HL-60 (cell line): ENCODE measurements around the gene GAS5.

Source experiments
- CTCF ChIP-seq: IDR thresholded peaks from one replicate; pipeline ENCODE4 v1.5.1; 2011; ENCODE audit warnings: low read length, control low read depth, inconsistent platforms; ENCODE audit not compliant: insufficient read depth
- GABPA ChIP-seq: IDR thresholded peaks from 2 replicates; pipeline ENCODE4 v1.6.1; 2012; ENCODE audit warnings: low read depth
- POLR2AphosphoS5 ChIP-seq: IDR thresholded peaks from 2 replicates; pipeline ENCODE4 v1.6.1; 2012; ENCODE audit warnings: low read depth
- REST ChIP-seq: IDR thresholded peaks from 2 replicates; pipeline ENCODE4 v1.6.1; 2012; ENCODE audit warnings: low read depth; ENCODE audit not compliant: insufficient replicate concordance

DNA sequence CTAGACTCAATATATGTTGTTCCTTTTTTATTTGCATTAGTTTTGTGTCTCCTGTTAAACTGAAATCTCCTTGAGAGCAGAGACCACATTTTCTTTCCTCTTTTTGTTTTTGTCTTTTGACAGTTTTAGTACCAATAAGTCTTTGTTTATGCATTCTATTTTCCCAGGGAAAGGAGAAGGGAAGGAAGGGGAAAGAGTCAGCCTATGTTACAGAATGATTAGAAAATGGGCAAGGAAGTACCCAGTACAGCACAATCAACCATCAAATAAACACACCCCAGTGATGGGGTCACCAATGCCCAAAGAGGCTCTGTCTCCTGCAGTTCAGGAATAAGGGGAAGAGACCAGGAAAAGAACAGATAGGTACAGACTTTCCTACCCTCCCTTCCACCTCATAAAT, 10.5 kb upstream of the GAS5 start:
- TF ChIP-seq CTCF (no peak), POLR2AphosphoS5 (no peak), GABPA (no peak), REST (no peak)
